Measurements from ENCODE around the gene SLC39A5. TPM values are rescaled to one million over a fixed set of nuclear protein-coding genes. Genes with fewer than 3 reads are reported as not detected.

The SLC39A5 gene
- total and polyA plus RNA-seq, 2 donors (not counting 1 experiment from before 2014, with no cell fraction given) = 0.69 to 0.97 TPM

DNA sequence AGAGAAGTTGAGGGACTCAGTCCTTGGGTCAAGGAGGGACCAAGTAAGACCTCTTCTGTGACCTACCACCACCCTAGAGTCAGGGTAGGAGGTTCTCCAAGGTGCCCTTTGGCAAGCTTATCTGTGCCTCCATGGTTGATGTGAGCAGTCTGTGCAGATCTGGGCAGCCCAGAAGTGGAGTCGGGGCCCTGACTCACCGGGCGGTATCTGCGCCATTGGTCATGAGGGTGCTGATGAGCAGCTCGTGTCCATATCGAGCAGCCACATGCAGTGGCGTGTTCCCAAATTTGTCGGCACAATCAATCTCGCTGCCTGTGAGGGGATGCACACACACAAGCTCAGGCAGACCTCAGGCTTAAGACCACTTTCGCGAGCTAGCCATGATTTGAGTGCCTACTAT is 23.2 kb downstream of the SLC39A5 start:
- H3K9me3 ChIP-seq (ENCODE audit: control extremely low read depth in 1 of 3, control insufficient read depth in 2 of 3, insufficient read depth in 1 of 3, low read length in 2 of 3) = no peaks in the 10 kb centered on the region
- H3K9ac ChIP-seq (ENCODE audit: low read length) = no peak overlapping the region
- no peak overlapping the region for H3K4me3 Mint-ChIP-seq
- ATAC-seq (ENCODE audit: low read depth) (no peak), DNase-seq (no peak)
- H4K20me1 ChIP-seq (ENCODE audit: control insufficient read depth, insufficient read depth, low read length, poor library complexity, severe bottlenecking) = peaks cover 21% of the 10 kb centered on the region
- intact Hi-C loops (cut with micrococcal nuclease) = no loop called here
- no peak overlapping the region for H2AFZ ChIP-seq (ENCODE audit: insufficient read depth, low read depth, low read length, poor library complexity, severe bottlenecking)
- no peak overlapping the region for H3K27ac Mint-ChIP-seq
- H3K27ac ChIP-seq (ENCODE audit: low read length in 2 of 2) = no peak overlapping the region
- peaks cover 12 to 14% of the 10 kb centered on the region in 2 donors for H3K4me1 ChIP-seq (ENCODE audit: control insufficient read depth in 2 of 2, insufficient read depth in 2 of 2, low read length in 2 of 2)
- POLR2A ChIA-PET = no interaction called here
- H3K4me2 ChIP-seq (replicated peaks; ENCODE audit: low read depth, low read length, poor library complexity, severe bottlenecking) = no peak overlapping the region
- no peaks in the 10 kb centered on the region for H3K9me3 Mint-ChIP-seq (ENCODE audit: insufficient read depth)
- peaks cover 28% of the 10 kb centered on the region for H3K79me2 ChIP-seq (ENCODE audit: control insufficient read depth, insufficient read depth, low read length)
- no peak overlapping the region for H3K4me3 ChIP-seq (ENCODE audit: control extremely low read depth in 1 of 5, extremely low read depth in 1 of 5, insufficient read depth in 1 of 5, low read depth in 2 of 5, low read length in 4 of 5)
- WGBS (ENCODE audit: insufficient coverage) = 96% methylated on average over 11 of the region's 11 CpGs
- no peaks in the 10 kb centered on the region for H3K27me3 Mint-ChIP-seq
- H3K36me3 ChIP-seq (replicated peaks in 1 of 2; ENCODE audit: control extremely low read depth in 1 of 2, control insufficient read depth in 1 of 2, extremely low read depth in 1 of 2, insufficient read depth in 2 of 2, low read length in 1 of 2) = peaks cover 2 to 73% of the 10 kb centered on the region in 2 experiments
- CTCF ChIA-PET = interaction anchor here (1.4 kb wide), 1 partner anchor 48 kb away, joined by 4 read pairs; no protein-coding TSS in a partner anchor
- H3K4me1 Mint-ChIP-seq = peaks cover 11% of the 10 kb centered on the region
- TF ChIP-seq EZH2 (IDR thresholded peaks at IDR 0.05; ENCODE audit: borderline replicate concordance, insufficient read depth, low read depth, low read length, poor library complexity, severe bottlenecking) (no peak), CTCF (IDR thresholded peaks at IDR 0.05) (no peak)
- no peaks in the 10 kb centered on the region for H3K27me3 ChIP-seq (replicated peaks in 1 of 4; ENCODE audit: control extremely low read depth in 1 of 4, control insufficient read depth in 3 of 4, insufficient read depth in 4 of 4, low read length in 3 of 4)

DNA sequence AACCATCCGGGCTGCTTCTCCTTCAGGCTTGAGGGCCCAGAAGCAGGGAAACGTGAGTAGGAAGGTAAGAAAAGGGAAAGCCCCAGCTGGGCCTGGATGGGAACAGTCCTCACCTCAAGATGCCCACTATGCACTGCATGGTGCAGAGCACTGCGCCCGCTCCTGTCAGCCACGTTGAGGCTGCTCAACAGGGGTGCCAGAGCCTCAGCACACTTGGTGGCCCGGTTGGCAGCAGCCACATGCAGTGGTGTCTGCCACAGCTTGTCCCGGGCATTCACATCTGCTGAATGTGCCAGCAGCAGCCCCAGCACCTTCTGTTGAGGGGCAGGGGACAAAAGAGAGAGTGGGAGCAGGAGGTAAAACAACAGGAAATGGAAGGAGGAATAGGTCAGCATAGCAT is 25.8 kb downstream of the SLC39A5 start:
- 94% methylated on average over 6 of the region's 7 CpGs for WGBS (ENCODE audit: insufficient coverage)
- peak overlapping the region; percentile 1 for H3K4me3 Mint-ChIP-seq
- Histone ChIP-seq H3K79me2 (ENCODE audit: control insufficient read depth, insufficient read depth, low read length) (peaks cover 36% of the 10 kb centered on the region), H3K9ac (ENCODE audit: low read length) (no peak overlapping the region), H2AFZ (ENCODE audit: insufficient read depth, low read depth, low read length, poor library complexity, severe bottlenecking) (no peak overlapping the region), H3K9me3 (ENCODE audit: control extremely low read depth in 1 of 3, control insufficient read depth in 2 of 3, insufficient read depth in 1 of 3, low read length in 2 of 3) (no peaks in the 10 kb centered on the region), H3K4me1 (ENCODE audit: control insufficient read depth in 2 of 2, insufficient read depth in 2 of 2, low read length in 2 of 2) (peaks cover 16 to 21% of the 10 kb centered on the region in 2 donors), H4K20me1 (ENCODE audit: control insufficient read depth, insufficient read depth, low read length, poor library complexity, severe bottlenecking) (peaks cover 21% of the 10 kb centered on the region), H3K4me3 (ENCODE audit: control extremely low read depth in 1 of 5, extremely low read depth in 1 of 5, insufficient read depth in 1 of 5, low read depth in 2 of 5, low read length in 4 of 5) (no peak overlapping the region), H3K27me3 (replicated peaks in 1 of 4; ENCODE audit: control extremely low read depth in 1 of 4, control insufficient read depth in 3 of 4, insufficient read depth in 4 of 4, low read length in 3 of 4) (no peaks in the 10 kb centered on the region), H3K27ac (ENCODE audit: low read length in 2 of 2) (no peak overlapping the region), H3K4me2 (replicated peaks; ENCODE audit: low read depth, low read length, poor library complexity, severe bottlenecking) (no peak overlapping the region), H3K36me3 (replicated peaks in 1 of 2; ENCODE audit: control extremely low read depth in 1 of 2, control insufficient read depth in 1 of 2, extremely low read depth in 1 of 2, insufficient read depth in 2 of 2, low read length in 1 of 2) (peaks cover 2 to 53% of the 10 kb centered on the region in 2 experiments)
- ChIA-PET POLR2A (no interaction called here), CTCF (interaction anchor here (1.0 to 5.8 kb wide), 2 partner anchors 9 to 49 kb away, joined by 3 to 40 read pairs; no protein-coding TSS in a partner anchor)
- DNase-seq = no peak
- H3K27ac Mint-ChIP-seq = no peak overlapping the region
- H3K9me3 Mint-ChIP-seq (ENCODE audit: insufficient read depth) = no peaks in the 10 kb centered on the region
- peaks cover 18% of the 10 kb centered on the region for H3K4me1 Mint-ChIP-seq
- TF ChIP-seq EZH2 (IDR thresholded peaks at IDR 0.05; ENCODE audit: borderline replicate concordance, insufficient read depth, low read depth, low read length, poor library complexity, severe bottlenecking) (no peak), CTCF (IDR thresholded peaks at IDR 0.05) (no peak)
- intact Hi-C loops (cut with micrococcal nuclease) = loop anchor here (5.0 kb wide), 1 partner anchor 48 kb away; no protein-coding TSS in a partner anchor
- no peaks in the 10 kb centered on the region for H3K27me3 Mint-ChIP-seq
- ATAC-seq (ENCODE audit: low read depth) = no peak
